Spleen (tissue), 11 donors: ENCODE data around the gene GHRHR. TPM values are rescaled to one million over a fixed set of nuclear protein-coding genes. Genes with fewer than 3 reads are reported as not detected.

Experiments used
- DNase-seq: peaks from one replicate; pipeline ENCODE4 v3.0.0-alpha.2; 2020
- H3K27ac ChIP-seq, 8 donors: fragments of 200-600 bp; sonication (generic) in 7 of 8; 1 replicate in 4 of 8; 2 replicates in 4 of 8; pipeline versions ENCODE4 v1.5.0 to v1.8.0; 2016 to 2021; ENCODE audit warnings: inconsistent platforms in 4 of 8, mild to moderate bottlenecking in 4 of 8, moderate library complexity in 1 of 8
- H3K27me3 ChIP-seq, 7 donors: fragments of 200-600 bp; sonication (generic) in 6 of 7; replicated peaks in 1 of 7; 1 replicate in 4 of 7; 2 replicates in 3 of 7; pipeline versions ENCODE4 v1.5.0 to v1.8.0; 2016 to 2021; ENCODE audit warnings: inconsistent platforms in 3 of 7, mild to moderate bottlenecking in 1 of 7
- H3K36me3 ChIP-seq, 6 donors: fragments of 200-600 bp; sonication (generic) in 5 of 6; 1 replicate in 4 of 6; 2 replicates in 2 of 6; pipeline versions ENCODE4 v1.5.0 to v1.8.0; 2016 to 2021; ENCODE audit warnings: inconsistent platforms in 2 of 6
- H3K4me1 ChIP-seq, 6 donors: fragments of 200-600 bp; sonication (generic) in 5 of 6; 1 replicate in 3 of 6; 2 replicates in 3 of 6; pipeline versions ENCODE4 v1.5.0 to v1.8.0; 2016 to 2021; ENCODE audit warnings: inconsistent platforms in 3 of 6
- H3K4me3 ChIP-seq, 8 donors: fragments of 200-600 bp; sonication (generic) in 7 of 8; 1 replicate in 4 of 8; 2 replicates in 4 of 8; pipeline versions ENCODE4 v1.5.0 to v1.8.0; 2016 to 2021; ENCODE audit warnings: inconsistent platforms in 4 of 8, mild to moderate bottlenecking in 4 of 8, moderate library complexity in 2 of 8
- H3K9me3 ChIP-seq, 8 donors: fragments of 200-600 bp; sonication (generic) in 7 of 8; 1 replicate in 4 of 8; 2 replicates in 4 of 8; pipeline versions ENCODE4 v1.5.0 to v1.8.0; 2016 to 2021; ENCODE audit warnings: inconsistent platforms in 4 of 8
- CTCF ChIP-seq, 11 experiments: fragments of 200-600 bp in 7 of 11; fragments of 450-650 bp in 4 of 11; sonication (generic) in 4 of 11; IDR thresholded peaks in 8 of 11; conservative IDR thresholded peaks in 3 of 11; 1 replicate in 7 of 11; 2 replicates in 4 of 11; pipeline versions ENCODE4 v1.4.0 to v1.8.0; 2016 to 2021; ENCODE audit warnings: antibody characterized with exemption in 11 of 11, inconsistent platforms in 4 of 11, mild to moderate bottlenecking in 1 of 11
- POLR2A ChIP-seq, 3 donors: fragments of 450-650 bp; IDR thresholded peaks; one replicate each; pipeline ENCODE4 v1.5.1; 2017; ENCODE audit warnings: antibody characterized with exemption in 3 of 3, mild to moderate bottlenecking in 1 of 3
- POLR2AphosphoS5 ChIP-seq, 3 donors: sonication (generic); formaldehyde crosslinking; IDR thresholded peaks; one replicate each; pipeline ENCODE4 v1.5.1; 2017; ENCODE audit warnings: antibody characterized with exemption in 3 of 3
- WGBS, 5 donors: extraction: QIAGEN DNeasy Blood & Tissue Kit in 3 of 5; methylation state at CpG; one replicate each; pipeline versions ENCODE4 v1.1.5 to v1.1.7; 2013 to 2018; 5-methylcytosine and 5-hydroxymethylcytosine counted together
- intact Hi-C: fragments of 100-400 bp; cut with DNase I; formaldehyde crosslinking; loops from one replicate; pipeline ENCODE4 v1.15.0; 2023; ENCODE audit warnings: low total_unique reads
- polyA plus RNA-seq, 3 donors: library from polyadenylated mRNA; stranded (reverse); fragments of 200-250 nt; gene quantifications; one replicate each; pipeline ENCODE4 v1.2.1, GENCODE V29; 2013
- total RNA-seq, 7 donors: library from RNA; depleted of rRNA in 3 of 7; stranded (reverse); fragments of >200 nt in 3 of 7; fragmentation: NEBNext Ultra II Directional in 4 of 7; extraction: Animal tissue kit (Norgen Biotek cat#: 25700) in 4 of 7; gene quantifications; one replicate each; pipeline versions ENCODE4 v1.1.0 to v1.2.1, GENCODE V29; 2016 to 2021
- donor health status: healthy with polysubstance abuse.
- donor health status: DM: no; HTN: no; CAD: no; lungs with moderate emphysema.
- donor health status: DM: no; HTN: no; CAD: no.
- donor health status: Bipolar disorder and iron deficiency.
- donor health status: healthy.
- donor health status: DM: no; HTN: no; CAD: no.
- donor health status: DM: yes; HTN: yes; CAD: no.

Gene GHRHR
- total and polyA plus RNA-seq, 10 donors, result not detected

- peaks cover 0 to 48% (median 6%) of the 10 kb centered on the region in 7 donors for H3K27me3 ChIP-seq
- no peak for DNase-seq
- no peak overlapping the region for H3K27ac ChIP-seq
- no peaks in the 10 kb centered on the region for H3K36me3 ChIP-seq
- H3K9me3 ChIP-seq, result peaks cover 0 to 1% (median 0%) of the 10 kb centered on the region in 8 donors
- no peak overlapping the region for H3K4me3 ChIP-seq
- peaks cover 0 to 19% (median 6%) of the 10 kb centered on the region in 6 donors for H3K4me1 ChIP-seq
- WGBS, 5 donors, result 46 to 73% (median 56%) methylated on average over 10 to 19 of the region's 19 CpGs
- intact Hi-C loops, result no loop called here
- TF ChIP-seq POLR2AphosphoS5 (IDR thresholded peaks at IDR 0.05) (no peak), CTCF (IDR thresholded peaks at IDR 0.05 in 8 of 11, conservative IDR thresholded peaks at IDR 0.05 in 3 of 11) (no peak), POLR2A (IDR thresholded peaks at IDR 0.05) (no peak)
Measured at GRCh38 chr7:30988351-30989005, 24.7 kb downstream of the GHRHR start.

- intact Hi-C loops, result no loop called here
- no peak for TF ChIP-seq CTCF (IDR thresholded peaks at IDR 0.05 in 8 of 11, conservative IDR thresholded peaks at IDR 0.05 in 3 of 11)
- no peak for TF ChIP-seq POLR2AphosphoS5 (IDR thresholded peaks at IDR 0.05)
- TF ChIP-seq POLR2A (IDR thresholded peaks at IDR 0.05), result no peak
- Histone ChIP-seq H3K4me1 (peaks cover 0 to 12% (median 2%) of the 10 kb centered on the region in 6 donors), H3K27ac (no peak overlapping the region), H3K36me3 (no peaks in the 10 kb centered on the region), H3K4me3 (no peak overlapping the region), H3K27me3 (peaks cover 0 to 41% (median 0%) of the 10 kb centered on the region in 7 donors), H3K9me3 (peaks cover 0 to 6% (median 0%) of the 10 kb centered on the region in 8 donors)
- 83 to 88% (median 85%) methylated on average over 13 to 16 of the region's 16 CpGs for WGBS, 5 donors
- no peak for DNase-seq
Measured at GRCh38 chr7:30989008-30989823, 25.5 kb downstream of the GHRHR start.

GRCh38 chr7:30989824-30990672, 26.3 kb downstream of the GHRHR start:
- no peak overlapping the region for H3K27ac ChIP-seq
- H3K27me3 ChIP-seq, result peaks cover 0 to 34% (median 0%) of the 10 kb centered on the region in 7 donors
- H3K4me1 ChIP-seq, result peaks cover 0 to 12% (median 2%) of the 10 kb centered on the region in 6 donors
- TF ChIP-seq POLR2AphosphoS5 (IDR thresholded peaks at IDR 0.05) (no peak), CTCF (IDR thresholded peaks at IDR 0.05 in 8 of 11, conservative IDR thresholded peaks at IDR 0.05 in 3 of 11) (no peak), POLR2A (IDR thresholded peaks at IDR 0.05) (no peak)
- H3K4me3 ChIP-seq, result no peak overlapping the region
- H3K9me3 ChIP-seq, result peaks cover 0 to 6% (median 0%) of the 10 kb centered on the region in 8 donors
- no peaks in the 10 kb centered on the region for H3K36me3 ChIP-seq
- intact Hi-C loops, result no loop called here
- WGBS, 5 donors, result 78 to 89% (median 88%) methylated on average over 6 to 10 of the region's 10 CpGs
- no peak for DNase-seq
